Mesothelial cell of epicardium (in vitro differentiated cells): ENCODE measurements around the gene RPS19. TPM values are rescaled to one million over a fixed set of nuclear protein-coding genes. Genes with fewer than 3 reads are reported as not detected.

ENCODE experiments used
- DNase-seq, 2 experiments: peaks; one replicate each; pipeline ENCODE4 v3.0.0; 2021; ENCODE audit warnings: low spot score in 2 of 2; ENCODE audit not compliant: unreplicated experiment in 2 of 2
- H3K27ac Mint-ChIP-seq: 2 replicates; pipeline ENCODE4 v1.8.0; 2021; ENCODE audit warnings: mixed read lengths
- H3K27me3 Mint-ChIP-seq: 2 replicates; pipeline ENCODE4 v1.8.0; 2021; ENCODE audit warnings: low read depth, mixed read lengths
- H3K36me3 Mint-ChIP-seq: 2 replicates; pipeline ENCODE4 v1.8.0; 2021; ENCODE audit warnings: mixed read lengths
- H3K4me1 Mint-ChIP-seq: 2 replicates; pipeline ENCODE4 v1.8.0; 2021; ENCODE audit warnings: mixed read lengths
- H3K4me3 Mint-ChIP-seq: 2 replicates; pipeline ENCODE4 v1.8.0; 2021; ENCODE audit warnings: mild to moderate bottlenecking, moderate library complexity, mixed read lengths
- H3K9me3 Mint-ChIP-seq: 2 replicates; pipeline ENCODE4 v1.8.0; 2021; ENCODE audit warnings: mixed read lengths
- CTCF ChIP-seq: fragments of 200-600 bp; sonication (generic); IDR thresholded peaks from one replicate; pipeline ENCODE4 v1.5.0; 2021; ENCODE audit warnings: antibody characterized with exemption; ENCODE audit not compliant: unreplicated experiment
- total RNA-seq: library from RNA; stranded (reverse); gene quantifications from 3 replicates; pipeline ENCODE4 v1.2.1, GENCODE V29; 2021

The RPS19 gene
- total RNA-seq, 1 donor from 2014 or later = 2,197 TPM

DNA sequence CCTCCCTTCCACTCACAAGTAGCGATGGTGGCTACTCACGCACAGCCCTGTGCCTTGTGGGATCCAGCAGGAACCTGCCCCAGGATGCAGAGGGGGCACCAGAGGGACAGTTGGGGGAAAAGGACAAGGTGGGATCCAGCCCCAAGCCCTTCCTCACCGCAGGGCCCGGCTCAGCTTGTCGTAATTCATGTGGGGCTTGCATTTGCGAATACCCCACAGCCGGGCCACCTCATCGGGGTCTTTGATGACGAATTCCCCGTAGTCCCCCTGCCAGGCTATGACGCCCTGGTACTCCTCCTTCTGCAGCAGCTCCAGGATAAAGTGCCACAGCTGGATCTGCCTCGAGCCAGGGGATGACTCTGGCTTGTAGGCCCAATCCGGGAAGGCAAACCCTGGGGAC is 49.7 kb downstream of the RPS19 start:
- H3K27me3 Mint-ChIP-seq = peaks cover 56% of the 10 kb centered on the region
- H3K9me3 Mint-ChIP-seq = no peaks in the 10 kb centered on the region
- no peak overlapping the region for H3K27ac Mint-ChIP-seq
- no peak for TF ChIP-seq CTCF
- H3K36me3 Mint-ChIP-seq = peaks cover 10% of the 10 kb centered on the region
- H3K4me1 Mint-ChIP-seq = no peaks in the 10 kb centered on the region
- H3K4me3 Mint-ChIP-seq = no peak overlapping the region
- no peak for DNase-seq

DNA sequence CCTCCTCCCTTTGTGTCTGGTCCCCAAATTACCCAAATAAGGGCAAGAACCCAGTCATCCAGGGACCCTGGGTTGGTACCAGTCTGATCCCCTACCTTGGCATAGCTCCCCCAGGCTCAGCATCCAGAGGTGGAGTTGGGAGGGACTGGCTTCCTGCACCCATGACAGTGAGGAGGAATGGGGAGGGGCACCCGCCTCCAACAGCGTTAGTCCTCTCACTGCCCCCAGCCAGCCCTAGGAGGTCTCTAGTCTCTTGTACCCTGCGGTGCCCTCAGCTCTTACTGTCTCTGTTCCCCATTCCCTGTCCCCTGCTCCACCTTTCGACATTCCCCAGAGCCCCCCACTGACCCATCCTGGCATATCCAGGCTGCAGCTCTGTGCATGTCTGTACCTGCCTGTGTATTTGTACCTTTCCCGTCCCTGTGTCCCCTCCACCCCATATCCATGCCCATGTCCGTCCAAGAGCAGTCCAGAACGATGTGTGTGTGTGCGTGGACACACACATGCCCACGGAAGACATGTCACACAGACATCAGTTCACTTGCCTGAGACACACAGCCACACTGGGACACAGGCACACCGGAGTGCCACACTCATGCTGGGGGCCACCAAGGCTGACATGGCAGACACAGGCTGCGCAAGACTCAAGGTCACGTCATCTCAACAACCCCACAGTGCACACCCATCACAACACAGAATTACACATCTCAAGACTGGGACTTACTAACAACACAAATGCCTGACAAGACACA is 50.4 kb downstream of the RPS19 start:
- H3K4me3 Mint-ChIP-seq = no peak overlapping the region
- no peak overlapping the region for H3K27ac Mint-ChIP-seq
- no peaks in the 10 kb centered on the region for H3K9me3 Mint-ChIP-seq
- no peak for DNase-seq
- peaks cover 57% of the 10 kb centered on the region for H3K27me3 Mint-ChIP-seq
- no peak for TF ChIP-seq CTCF
- no peaks in the 10 kb centered on the region for H3K4me1 Mint-ChIP-seq
- H3K36me3 Mint-ChIP-seq = peaks cover 9% of the 10 kb centered on the region

- no peaks in the 10 kb centered on the region for H3K4me1 Mint-ChIP-seq
- peaks cover 4% of the 10 kb centered on the region for H3K36me3 Mint-ChIP-seq
- no peak for TF ChIP-seq CTCF
- no peak overlapping the region for H3K27ac Mint-ChIP-seq
- peaks cover 57% of the 10 kb centered on the region for H3K27me3 Mint-ChIP-seq
- no peaks in the 10 kb centered on the region for H3K9me3 Mint-ChIP-seq
- H3K4me3 Mint-ChIP-seq = no peak overlapping the region
- no peak for DNase-seq
Observed at GRCh38 chr19:41910992-41911888, 51.2 kb downstream of the RPS19 start.

DNA sequence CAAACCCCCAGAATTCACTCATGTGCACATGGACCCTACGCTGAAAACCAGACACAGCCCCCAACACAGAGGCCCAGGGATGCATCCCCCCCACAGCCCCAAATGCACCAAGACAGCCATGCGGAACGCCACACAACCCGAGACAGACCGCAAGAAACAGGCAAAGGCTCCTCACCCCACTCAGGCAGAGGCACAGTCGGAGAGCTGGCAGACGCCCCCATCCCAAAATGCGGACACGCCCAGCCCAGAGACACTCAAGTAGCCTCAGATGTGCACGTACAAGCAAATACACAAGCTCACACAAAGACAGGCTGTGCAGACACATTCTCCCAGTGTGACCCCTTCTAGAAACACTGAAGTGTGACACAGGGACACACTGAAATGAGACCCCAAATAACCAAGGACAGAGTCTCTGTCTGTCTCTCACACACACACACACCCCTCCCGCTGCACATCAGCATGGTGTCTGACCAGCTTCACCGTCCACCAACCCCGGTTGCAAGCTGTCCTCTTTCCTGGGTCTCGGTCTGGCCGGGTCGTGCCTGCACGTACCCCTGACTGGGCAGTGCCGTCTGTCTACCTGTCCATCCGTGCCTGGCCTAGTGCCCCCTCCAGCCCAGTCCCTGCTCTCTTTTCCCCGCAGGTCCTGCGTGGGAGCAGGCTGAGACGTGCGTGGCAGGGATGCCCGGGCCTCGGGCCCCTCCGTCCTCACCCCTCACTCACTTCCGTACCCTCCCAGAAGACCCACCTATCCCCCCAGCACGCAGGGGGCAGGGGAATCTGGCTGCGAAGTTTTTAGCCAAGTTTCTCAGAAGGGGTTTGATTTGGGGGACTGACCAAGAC is 52.1 kb downstream of the RPS19 start:
- H3K4me1 Mint-ChIP-seq = no peaks in the 10 kb centered on the region
- H3K36me3 Mint-ChIP-seq = peaks cover 2% of the 10 kb centered on the region
- H3K27me3 Mint-ChIP-seq = peaks cover 57% of the 10 kb centered on the region
- H3K9me3 Mint-ChIP-seq = no peaks in the 10 kb centered on the region
- no peak overlapping the region for H3K27ac Mint-ChIP-seq
- DNase-seq = no peak
- no peak overlapping the region for H3K4me3 Mint-ChIP-seq
- no peak for TF ChIP-seq CTCF

GRCh38 chr19:41912899-41913537 is 53.0 kb downstream of the RPS19 start:
- no peaks in the 10 kb centered on the region for H3K36me3 Mint-ChIP-seq
- no peaks in the 10 kb centered on the region for H3K9me3 Mint-ChIP-seq
- no peak overlapping the region for H3K27ac Mint-ChIP-seq
- no peak for DNase-seq
- H3K27me3 Mint-ChIP-seq = peaks cover 57% of the 10 kb centered on the region
- H3K4me1 Mint-ChIP-seq = no peaks in the 10 kb centered on the region
- H3K4me3 Mint-ChIP-seq = no peak overlapping the region
- TF ChIP-seq CTCF = no peak
